ENCODE results near the gene NR3C2.

The NR3C2 gene

DNA sequence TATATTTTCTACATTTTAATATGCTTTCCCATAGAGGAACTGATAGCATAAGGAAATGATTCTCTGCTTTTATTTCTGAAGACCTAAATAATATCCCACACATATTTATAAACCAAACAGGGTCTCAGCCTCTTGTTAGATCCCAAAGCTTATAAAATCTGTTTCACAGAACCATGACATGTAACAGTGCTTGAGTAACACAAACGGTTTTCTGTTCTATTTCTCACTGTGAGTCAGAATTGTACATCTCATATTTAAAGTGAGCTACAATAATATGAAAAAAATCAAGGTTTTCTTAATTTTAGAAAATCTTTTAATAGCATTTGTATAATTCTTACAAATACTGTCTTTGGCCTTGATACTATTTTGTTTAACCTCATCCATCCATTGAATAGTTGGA, 51.2 kb downstream of the NR3C2 start:
- TF ChIP-seq, protein P1, sequence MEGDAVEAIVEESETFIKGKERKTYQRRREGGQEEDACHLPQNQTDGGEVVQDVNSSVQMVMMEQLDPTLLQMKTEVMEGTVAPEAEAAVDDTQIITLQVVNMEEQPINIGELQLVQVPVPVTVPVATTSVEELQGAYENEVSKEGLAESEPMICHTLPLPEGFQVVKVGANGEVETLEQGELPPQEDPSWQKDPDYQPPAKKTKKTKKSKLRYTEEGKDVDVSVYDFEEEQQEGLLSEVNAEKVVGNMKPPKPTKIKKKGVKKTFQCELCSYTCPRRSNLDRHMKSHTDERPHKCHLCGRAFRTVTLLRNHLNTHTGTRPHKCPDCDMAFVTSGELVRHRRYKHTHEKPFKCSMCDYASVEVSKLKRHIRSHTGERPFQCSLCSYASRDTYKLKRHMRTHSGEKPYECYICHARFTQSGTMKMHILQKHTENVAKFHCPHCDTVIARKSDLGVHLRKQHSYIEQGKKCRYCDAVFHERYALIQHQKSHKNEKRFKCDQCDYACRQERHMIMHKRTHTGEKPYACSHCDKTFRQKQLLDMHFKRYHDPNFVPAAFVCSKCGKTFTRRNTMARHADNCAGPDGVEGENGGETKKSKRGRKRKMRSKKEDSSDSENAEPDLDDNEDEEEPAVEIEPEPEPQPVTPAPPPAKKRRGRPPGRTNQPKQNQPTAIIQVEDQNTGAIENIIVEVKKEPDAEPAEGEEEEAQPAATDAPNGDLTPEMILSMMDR (IDR thresholded peaks at IDR 0.05): no peak

DNA sequence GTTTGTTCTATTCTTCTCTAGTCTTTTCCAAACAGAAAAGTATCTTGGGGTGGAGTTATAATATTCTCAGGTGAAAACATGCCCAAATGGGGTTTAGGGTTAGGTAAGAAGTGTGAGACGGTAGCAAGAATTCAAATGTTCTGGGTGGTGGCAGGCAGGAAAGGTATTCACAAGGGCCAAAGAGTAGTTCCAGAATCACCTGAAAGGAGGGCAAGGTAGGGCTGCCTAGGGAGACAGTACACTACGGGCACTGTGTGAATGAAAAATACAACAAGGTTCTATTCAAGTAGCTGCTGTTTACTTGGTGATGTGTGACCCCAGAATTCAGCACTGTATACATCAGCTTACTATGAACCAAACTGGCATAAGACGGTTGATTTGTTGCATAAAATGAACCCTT, 51.9 kb downstream of the NR3C2 start:
- TF ChIP-seq, protein P1 (IDR thresholded peaks at IDR 0.05): no peak

DNA sequence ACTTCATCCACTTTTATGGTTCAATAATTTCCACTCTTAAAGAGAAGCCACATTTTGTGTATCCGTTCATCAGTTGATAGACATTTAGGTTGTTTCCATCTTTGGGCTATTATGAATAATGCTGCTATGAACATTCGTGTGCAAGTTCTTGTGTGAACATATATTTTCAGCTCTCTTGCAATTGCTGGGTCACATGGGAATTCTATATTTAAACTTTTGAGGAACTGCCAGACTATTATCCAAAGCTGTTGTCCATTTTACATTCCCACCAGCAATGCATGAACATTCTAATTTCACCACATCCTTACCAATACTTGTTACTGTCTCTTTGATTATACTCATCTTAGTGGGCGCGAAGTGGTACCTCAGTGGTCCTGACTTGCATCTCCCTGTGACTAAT, 61.9 kb downstream of the NR3C2 start:
- TF ChIP-seq, protein P1 (IDR thresholded peaks at IDR 0.05): no peak

DNA sequence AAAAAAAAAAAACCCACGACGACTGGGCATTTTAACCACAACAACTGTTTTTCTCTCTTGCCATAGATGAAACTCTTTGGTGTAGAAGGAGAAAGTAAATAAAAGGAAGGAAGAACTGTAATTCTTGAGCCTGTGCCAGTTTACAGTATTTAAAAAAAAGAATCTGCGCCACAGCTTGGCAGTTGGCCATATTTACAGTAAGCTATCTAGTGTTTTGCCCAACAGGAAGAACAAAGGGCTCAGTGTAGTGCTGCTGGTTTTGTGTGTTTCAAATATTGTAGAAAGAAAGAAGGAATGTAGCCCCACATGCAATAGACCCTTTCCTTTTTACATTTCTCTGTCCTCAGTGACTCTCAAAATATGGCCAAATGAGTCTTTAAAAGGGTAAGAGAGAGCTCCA, 66.1 kb downstream of the NR3C2 start:
- TF ChIP-seq, protein P1 (IDR thresholded peaks at IDR 0.05): no peak

DNA sequence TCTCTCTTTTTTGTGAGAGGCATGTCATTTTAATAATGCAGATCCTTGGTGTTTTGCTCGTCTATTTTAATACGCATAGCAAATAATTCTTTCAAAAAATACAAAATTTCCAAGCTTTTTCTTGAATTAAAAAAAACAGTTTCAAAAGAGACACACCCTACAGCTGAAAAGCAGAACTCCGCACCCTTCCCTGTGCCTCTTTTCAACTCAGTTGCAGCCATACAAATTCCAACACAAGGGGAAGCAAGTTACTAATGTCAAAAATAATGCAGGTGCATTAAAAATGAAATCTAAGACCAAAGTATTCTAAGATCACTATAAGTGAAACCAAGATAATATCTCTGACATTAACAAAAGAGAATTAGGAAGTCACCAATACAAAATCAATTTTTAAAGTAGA, 66.6 kb downstream of the NR3C2 start:
- TF ChIP-seq, protein P1 (IDR thresholded peaks at IDR 0.05): no peak

DNA sequence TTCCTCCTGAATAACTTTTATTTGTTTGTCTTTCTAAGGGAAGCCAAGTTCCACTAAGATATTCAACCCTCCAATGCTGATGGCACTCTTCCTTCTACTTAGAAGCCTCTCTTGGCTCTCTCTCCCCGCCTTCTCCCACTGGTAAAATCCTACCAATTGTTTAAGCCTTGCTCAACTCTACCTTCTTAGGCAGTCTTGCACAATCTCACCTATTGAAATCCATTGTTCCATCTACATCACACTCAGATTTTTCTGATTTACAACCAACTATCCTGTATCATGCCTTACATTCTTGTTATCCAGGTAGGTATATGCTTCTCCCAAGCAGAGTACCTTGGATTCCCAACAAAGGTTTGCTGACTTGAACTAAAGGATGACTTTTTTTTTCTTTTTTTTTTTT, 69.1 kb downstream of the NR3C2 start:
- TF ChIP-seq, protein P1 (IDR thresholded peaks at IDR 0.05): no peak

DNA sequence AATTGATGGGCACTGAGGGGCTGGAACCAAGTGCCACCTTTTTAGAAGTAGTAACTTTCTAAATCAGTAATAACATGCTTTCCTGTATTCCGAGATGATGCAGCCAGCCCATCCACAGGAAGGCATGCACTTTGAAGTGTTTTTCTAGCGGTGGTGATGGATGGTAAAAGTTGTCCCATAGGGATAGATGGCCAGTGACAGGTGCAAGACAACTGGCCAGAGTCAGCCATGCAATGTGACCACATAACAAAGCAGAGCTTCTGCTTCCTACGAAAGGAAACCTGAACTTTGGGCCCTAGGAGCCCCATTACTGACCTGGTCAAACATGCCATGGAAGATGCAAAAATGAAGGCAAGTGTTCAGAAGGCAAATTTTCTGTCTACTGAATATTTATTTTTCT, 72.3 kb downstream of the NR3C2 start:
- TF ChIP-seq, protein P1 (IDR thresholded peaks at IDR 0.05): no peak

DNA sequence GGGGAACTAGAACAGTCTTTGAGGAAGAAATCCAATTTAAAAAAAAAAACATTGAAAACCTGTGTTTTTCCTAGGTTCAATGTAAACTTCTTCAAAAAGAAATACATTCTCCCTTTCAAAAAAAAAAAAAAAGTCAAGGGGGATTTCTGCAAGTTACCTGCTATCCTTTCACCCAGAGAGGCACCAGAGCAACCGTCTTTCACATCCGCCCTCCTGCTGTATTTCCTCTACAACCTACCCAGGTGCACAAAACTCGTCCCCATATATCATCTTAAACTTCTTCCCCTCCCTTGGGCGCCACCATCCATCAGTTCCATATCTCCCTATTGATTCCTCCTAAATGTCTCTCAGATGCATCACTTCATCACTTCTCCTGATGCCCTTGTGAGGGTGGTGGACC, 74.5 kb downstream of the NR3C2 start:
- TF ChIP-seq, protein P1 (IDR thresholded peaks at IDR 0.05): no peak
